HG02981 (cell line): Measurements from ENCODE around the gene INPP4B.

ENCODE experiments used
- ATAC-seq: cut with Tn5 transposase; IDR thresholded peaks from one replicate; pipeline ENCODE4 v1.9.1; 2021; ENCODE audit warnings: mild to moderate bottlenecking, moderate library complexity; ENCODE audit not compliant: unreplicated experiment

The INPP4B gene

DNA sequence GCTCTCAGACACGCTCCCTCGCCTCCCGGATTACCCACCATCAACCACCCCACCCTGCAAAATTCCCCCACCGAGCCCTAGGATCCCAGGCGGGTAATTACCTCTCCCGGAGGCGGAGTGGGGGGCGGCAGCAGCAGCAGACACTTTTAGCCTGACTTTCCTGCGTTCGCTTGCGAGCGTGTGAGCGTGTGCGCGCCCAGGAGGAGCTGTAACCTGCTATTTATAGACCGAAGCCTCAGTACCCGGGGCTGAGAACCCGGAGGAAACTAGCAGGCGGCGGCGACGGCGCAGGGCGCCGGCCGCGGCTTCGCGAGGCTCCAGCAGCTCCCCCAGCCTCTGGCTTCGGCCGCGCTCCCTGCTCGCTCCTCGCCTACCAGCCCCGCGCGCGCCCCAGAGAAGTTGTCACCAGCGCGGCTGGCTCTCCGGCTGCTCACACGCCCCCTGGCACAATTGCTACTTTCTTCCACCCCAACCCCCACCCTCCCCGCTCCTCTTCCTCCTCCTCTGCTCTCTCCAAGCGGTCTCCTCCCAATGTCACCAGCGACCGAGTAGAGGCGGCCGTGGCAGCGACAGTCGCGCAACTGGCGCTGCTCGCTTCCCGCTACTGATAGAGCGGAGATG, at the start of gene INPP4B:
Gene INPP4B (minus strand): TSS at position 194 of the 621 bp plus-strand sequence.
- no peak for ATAC-seq

DNA sequence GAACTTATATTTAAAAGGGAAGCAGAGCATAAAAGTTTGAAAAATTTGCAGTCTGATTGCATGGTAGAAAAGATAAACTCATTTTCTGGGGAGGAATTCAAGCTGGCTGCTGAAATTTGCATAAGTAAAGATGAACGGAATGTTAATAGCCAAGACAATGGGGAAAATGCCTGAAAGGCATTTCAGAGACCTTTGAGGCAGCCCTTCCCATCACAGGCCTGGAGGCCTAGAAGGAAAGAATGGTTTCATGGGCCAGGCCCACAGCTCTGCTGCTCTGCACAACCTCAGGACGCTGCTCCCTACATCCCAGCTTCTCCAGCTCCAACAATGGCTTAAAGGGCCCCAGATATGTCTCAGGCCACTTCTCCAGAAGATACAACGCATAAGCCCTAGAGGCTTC, 46.9 kb upstream of the INPP4B start:
- no peak for ATAC-seq

DNA sequence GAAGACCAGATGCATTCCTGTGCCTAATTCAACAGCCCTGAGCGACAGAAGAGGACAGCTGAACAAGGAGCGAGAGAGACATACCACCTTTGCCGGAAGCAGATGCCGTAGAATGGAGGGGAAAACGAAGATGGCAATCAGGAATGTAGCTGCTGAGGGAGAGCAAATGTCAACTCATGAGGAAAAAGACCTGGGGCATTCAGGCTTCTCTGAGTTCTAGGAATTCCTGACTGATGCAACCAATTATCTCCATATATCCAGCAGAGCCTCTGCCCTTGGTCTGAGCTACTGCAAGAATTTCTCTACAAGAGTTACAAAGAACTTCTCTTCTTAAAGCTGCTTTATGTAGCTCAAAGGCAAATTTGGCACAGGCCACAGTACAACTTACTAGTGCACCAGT, 40.5 kb upstream of the INPP4B start:
- ATAC-seq: no peak

DNA sequence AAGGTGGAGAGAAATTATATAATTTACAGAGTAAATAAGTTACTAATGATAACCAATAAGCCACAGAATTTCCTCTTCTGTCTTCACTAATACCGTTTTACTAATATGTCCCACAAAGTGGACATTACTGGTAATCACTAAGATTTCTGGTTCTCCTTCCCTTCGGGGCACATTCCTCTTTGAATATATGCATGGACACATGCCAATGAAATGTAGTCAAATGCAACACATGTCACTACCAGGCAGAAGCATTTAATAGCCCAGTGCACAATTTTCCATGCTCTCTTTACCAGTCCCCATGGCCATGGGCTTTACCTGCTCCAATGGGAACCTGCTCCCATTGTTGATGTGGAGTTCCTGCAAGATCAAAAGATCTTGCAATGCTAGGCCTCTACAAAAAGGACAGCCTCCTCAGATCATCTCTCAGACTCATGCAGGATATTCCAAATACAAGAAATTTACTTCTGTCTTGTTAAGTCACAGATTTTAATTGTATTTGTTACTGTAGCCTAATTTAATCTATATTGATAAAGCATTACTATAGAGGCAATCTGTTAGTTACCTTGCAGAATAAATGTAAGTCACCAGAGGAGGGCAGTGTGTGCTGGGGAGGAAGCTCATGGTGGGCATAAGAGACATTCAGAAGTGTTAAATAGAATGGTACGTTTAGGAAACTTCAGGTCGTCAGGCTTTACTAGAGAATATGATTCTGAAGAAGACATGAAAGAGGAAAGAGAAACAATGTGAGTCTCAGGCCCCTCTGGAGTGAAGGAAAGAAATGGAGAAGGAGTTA, 37.1 kb upstream of the INPP4B start:
- no peak for ATAC-seq

DNA sequence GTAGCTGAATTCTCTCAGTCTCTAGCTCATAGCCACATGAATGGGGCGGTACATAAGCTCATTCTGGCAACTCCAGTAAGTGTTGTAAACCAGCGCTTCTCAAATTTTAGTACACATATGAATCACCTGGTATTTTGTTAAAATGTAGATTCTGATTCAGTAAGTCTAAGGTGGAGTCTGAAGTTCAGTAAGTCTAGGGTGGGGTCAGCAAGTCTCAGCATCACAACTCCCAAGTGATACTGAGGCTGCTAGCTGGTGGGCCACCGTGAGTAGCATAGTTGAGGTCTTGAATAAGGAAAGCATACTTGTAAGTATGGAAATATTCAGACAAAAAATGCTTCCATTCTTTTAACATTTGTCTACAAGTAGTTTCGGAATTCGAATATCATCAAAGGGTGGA, 36.1 kb upstream of the INPP4B start:
- no peak for ATAC-seq

DNA sequence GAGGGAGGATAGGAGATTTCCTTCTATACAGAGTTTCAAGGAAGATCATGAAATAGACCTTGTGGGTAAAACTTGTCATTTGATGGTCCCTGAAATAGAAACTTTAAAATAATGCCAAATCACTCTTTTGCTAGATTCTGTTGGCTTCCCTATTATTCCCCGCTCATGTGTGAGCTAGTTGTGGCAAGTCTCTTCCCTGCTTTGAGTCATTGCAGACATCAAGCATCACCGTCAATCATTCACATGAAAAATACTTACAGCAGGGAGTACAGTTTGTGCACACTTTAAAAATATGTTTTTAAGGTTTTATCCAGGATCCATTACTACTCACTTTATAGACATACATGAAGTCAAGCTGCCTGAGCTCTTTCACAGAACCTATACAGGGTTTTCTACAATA, 35.2 kb upstream of the INPP4B start:
- ATAC-seq: no peak

DNA sequence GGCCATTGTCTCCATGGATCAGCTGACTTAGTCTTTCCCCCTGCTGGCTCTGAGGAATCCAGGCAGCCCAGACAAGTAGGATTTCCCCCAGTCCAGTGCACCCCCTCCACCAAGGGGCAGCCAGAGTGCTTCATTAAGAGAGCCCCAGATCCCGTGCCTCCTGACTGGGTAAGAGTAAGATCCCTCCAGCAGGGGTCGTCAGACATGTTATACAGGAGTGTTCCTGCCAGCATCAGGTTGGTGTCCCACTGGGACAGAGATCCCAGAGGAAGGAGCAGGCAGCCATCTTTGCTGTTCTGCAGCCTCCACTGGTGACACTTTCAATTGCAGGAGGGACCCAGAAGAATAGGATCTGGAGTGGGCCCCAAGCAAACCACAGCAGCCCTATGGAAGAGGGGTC, 29.0 kb upstream of the INPP4B start:
- ATAC-seq: no peak

DNA sequence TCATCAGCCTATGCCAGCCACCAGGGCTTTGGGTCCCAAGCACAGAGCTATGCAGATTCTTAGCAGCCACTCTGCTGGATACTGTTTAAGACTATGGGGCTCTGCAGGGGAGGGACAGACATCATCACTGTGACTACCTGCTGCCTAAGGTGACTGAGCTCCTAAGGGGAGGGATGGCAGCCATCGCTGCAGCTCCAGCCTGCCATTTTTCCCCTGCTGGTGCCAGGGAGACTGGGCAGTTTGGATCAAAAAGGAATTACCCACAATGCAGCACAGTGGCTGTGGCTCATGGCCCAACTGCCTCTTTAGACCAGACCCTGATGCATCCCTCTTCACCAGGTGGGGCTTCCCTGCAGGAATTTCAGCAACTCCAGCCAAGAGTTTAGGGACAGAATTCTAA, 28.6 kb upstream of the INPP4B start:
- ATAC-seq: no peak

DNA sequence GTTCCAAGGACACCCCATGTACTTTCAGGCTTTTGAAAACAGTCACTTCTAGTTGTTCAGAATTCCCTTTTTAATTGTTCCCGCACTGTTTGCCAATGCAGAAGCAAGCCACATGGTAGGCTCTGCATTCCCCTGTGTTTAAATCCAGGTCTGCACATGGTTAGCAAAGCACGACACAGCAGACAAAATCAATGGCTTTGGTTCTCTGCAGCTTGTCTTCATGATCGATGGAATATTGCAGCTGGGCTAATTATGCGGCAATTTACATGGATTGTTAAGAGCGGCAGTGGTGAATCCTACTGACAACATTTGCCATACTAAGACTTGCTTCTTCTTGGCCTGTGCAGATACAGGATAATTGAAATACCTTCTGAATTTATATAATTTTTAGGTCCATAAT, 20.6 kb upstream of the INPP4B start:
- no peak for ATAC-seq

DNA sequence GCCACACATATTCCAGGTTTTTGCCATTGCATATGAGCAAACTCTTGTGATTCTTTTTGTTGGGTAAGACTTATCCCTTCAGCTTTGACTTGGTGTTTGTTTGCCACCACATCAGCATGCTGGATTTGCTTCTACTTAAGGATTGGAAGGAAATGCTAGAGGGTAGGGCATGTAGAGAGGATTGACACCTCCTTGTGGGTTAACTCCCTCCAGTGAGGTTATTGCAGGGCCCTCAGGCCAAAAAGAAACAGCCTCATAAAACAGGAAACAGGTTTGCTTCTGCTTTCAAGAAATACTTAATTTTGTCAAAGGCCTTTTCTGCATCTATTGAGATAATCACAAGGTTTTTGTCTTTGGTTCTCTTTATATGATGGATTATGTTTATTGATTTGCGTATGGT, 15.2 kb upstream of the INPP4B start:
- no peak for ATAC-seq

DNA sequence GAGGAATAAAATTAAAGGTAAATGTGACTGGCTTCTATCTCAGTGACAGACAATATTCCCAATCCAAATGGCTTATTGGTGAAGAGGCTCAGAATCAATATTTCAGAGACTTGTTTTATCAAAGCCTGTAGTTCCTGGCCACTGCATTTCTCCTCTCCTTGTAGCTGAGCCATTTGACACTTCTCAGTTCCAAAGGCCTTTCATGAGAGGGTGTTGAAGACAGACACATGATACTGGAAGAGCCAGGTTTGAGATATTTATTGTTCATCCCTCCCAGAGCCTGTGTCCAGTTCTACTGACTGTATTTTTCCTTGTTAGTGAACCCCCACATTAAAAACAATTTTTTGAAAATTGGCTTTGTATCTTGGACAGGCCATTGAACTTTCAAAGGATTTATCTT, 12.9 kb upstream of the INPP4B start:
- no peak for ATAC-seq

DNA sequence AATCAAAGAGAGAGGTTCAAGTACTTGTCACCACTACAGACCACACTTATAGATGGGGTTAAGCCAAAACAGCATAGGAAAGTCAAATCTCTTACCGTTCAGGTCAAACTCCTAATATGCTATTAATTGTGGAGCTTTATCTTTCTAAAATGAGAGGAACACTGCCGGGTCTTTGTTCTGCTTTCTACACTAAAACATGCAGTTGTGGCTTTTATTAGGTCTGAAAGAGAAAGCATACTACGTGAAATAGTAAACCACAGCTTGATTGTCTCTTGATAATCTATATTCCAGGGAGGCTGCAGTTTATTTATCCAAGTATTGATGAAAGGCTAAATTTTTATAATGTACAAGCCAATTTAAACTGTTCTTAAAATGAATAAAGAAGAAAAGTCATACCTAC, 12.3 kb upstream of the INPP4B start:
- ATAC-seq: no peak

DNA sequence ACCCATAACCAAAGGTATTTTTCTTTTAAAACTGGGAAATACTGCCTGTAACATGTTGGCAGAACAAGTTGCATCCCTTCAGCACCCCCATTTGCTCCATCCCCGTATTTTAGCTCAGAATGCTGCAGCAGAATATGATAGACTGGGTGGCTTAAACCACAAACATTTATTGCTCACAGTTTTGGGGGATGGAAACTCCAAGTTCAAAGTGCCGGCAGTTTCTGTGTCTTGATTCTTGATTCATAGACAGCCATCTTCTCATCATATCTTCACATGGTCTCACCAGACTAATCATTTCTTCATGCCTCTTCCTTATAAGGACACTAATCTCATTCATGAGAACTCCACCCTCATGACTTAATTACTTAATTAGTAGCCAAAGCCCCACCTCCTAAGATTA, 10.5 kb upstream of the INPP4B start:
- no peak for ATAC-seq

DNA sequence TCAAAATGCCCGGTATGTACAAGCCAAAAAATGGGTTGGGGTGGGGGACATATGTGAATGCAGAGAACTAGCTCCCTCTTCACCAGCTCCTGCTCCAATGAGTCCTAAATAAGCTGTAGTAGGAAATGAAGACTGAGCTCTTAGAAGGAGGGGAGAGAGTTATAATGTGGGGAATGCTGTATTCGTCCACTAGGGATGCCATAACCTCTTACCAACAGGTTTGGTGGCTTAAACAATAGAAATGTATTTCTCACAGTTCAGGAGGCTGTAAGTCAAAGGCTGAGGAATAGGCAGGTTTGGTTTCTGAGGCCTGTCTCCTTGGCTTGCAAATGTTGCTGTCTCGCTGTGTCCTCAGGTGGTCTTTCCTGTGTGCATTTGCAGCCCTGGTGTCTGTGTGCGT, 4.4 kb upstream of the INPP4B start:
- ATAC-seq: no peak

DNA sequence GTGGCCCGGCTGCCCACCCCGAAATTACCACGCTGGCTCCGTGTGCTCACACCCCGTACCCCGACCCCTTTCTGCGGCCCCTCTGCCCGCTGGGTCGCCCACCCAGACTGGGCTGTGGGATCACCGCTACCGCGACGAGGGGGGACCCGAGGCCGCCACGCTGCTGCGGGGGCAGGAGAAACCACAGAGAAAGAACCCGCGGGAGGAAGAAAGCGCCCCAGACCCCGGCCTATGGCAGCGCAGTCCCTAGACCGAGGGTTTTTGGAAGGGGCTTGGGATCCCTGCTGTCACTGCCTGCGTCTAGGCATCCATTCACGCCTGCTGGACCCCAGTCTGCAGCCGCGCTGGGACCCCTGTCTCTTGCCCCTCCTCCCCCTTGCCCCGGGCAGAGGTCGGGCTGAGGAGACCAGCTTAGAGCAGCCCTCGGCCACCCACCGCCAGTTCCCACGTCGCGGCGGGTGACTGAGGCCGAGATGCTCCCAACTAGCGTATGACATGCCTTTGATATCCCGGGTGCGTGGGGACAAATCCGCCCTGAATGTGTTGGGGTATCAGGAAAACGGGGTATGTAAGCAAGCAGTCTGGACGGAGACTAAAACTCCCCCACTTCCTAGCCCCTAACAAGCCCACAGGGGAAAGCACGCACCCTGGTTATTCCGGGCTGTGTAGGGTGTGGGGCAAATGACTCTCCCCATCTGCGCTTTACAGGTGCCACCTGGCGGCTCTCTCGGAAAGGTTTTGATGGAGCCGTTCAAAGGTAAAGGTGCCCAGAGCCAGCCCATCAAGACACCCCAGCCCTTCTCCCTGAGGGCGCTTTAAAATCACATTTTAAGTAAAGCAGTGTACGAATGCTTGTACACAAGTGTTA, 862 bp upstream of the INPP4B start:
- no peak for ATAC-seq

DNA sequence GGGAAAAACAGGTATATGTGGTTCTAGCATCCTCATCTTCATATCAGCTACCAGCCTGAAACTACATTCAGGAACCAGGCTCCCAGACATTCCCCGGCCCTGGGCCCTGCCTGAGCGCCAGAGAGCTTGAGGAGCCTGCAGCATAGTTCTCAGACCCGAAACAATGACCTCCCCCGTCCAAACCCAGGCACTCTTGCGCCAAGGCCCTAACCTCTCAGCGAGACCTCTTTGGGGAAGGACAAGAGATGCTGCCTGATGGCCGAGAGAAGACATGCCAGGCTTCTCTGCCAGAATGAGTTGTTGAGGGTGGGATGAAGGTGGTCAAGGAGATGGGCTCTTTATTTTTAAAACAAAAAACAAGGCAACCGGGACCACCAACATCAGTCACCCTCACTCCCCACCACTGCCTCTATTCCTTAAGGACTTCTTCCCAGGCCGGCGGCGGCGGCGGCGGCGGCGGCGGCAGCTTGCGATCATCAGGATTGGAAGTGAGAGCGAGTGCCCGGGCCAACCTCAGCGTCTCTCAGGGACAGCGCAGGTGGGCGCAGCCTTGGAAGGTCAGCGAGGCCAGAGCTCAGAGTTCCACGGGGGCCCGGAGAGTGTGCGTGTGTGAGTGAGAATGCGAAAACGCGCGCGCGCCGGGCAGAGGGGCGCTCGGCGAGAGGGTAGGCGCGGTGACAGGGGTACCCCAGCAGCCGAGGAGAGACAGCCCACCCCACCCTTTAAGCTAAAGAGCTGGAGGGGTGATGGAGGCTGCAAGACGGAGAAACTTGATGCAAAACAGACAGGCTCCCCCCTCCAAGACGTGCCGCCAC, 601 bp downstream of the INPP4B start:
- no peak for ATAC-seq

DNA sequence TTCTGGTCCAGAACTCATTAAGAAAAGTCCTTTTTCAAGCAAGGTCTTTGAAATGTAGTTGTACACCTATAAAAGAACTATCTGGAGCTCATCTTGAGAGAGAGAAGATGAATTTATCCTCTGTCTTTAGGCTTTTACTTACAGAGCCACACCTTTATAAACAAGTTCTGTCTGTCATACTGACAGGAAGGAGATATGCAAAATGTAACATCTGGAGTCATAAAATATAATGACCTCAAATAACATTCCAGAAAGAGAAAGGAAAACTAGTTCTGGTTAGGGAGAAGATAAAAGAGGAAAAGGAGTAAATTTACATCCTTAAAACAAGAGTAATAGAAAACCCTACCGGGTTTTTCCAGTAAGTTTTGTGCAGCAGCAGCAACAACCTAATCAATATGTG, 1.3 kb downstream of the INPP4B start:
- ATAC-seq: no peak

DNA sequence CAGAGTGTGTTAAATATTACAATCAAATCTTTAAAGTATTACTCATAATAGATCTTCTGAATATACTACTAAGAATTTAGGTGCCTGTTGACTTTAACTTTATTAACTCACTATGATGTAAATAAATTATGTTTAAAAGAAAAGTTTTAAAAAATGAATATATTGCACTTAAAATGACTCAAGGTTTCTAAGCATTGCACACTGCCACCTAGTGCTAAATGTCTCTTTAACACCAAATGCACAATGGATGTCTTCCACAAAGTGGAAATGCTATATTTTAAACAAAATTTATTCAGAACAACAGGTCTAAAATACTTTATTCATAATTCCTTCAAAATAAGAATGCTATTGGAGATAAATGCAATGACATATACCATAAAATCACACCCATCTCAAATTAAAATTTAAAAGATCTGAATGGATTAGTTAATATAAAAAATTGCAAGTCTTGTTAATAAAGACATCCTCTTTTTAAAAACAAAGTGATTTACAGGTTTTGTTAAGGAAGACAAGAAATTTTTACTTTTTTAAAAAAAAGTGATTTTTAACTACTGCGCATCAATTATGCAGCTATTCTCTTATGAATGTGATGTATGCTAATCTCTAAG, 5.5 kb downstream of the INPP4B start:
- ATAC-seq: no peak

DNA sequence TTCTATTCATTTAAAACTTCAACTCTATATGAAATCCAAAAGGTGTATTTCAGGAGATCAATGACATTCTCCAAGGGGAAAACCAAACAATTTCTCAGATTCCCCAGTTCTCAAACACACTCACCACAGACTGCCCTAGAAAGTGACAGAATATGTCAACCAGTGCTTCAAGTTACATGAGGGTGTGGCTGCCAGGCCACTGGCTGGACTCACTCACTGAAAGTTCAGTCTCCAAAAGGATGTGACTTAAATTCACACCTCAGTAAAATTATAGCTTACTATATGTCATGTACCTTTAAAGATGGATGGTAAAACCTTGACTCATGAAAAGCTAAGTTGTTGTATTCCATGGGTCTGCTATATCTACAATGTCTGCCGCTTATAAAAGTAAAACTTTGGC, 7.3 kb downstream of the INPP4B start:
- no peak for ATAC-seq

DNA sequence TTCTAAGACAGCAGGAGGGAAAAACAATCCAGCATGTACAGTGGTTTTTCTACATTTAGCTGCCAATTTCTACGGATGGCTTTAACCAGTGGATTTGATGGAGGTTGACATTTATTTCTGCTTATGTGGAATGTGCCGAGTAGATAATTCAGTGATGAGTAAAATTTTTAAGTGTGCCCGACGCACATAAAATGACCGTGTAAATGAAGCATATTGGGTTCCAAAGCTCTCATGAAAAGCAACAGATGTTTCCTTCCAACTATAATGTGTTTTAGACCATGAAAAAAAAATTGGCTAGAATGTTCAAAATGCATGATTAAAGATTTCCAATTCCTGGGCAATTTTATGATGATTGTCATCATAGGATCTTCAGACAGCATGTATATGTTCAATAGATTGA, 14.1 kb downstream of the INPP4B start:
- no peak for ATAC-seq
